NB4 (cell line): ENCODE data around the gene TRAPPC8.

ENCODE experiments used
- CTCF ChIP-seq: IDR thresholded peaks from one replicate; pipeline ENCODE4 v1.5.1; 2012; ENCODE audit warnings: low read depth, low read length
- MAX ChIP-seq: IDR thresholded peaks from 2 replicates; pipeline ENCODE4 v1.6.1; 2011; ENCODE audit warnings: low read depth, low read length
- MYC ChIP-seq: IDR thresholded peaks from 2 replicates; pipeline ENCODE4 v1.6.1; 2011; ENCODE audit warnings: low read depth, low read length
- POLR2A ChIP-seq: IDR thresholded peaks from 2 replicates; pipeline ENCODE4 v1.6.1; 2011; ENCODE audit warnings: mild to moderate bottlenecking; ENCODE audit not compliant: insufficient read length; ENCODE audit errors: extremely low read depth

DNA sequence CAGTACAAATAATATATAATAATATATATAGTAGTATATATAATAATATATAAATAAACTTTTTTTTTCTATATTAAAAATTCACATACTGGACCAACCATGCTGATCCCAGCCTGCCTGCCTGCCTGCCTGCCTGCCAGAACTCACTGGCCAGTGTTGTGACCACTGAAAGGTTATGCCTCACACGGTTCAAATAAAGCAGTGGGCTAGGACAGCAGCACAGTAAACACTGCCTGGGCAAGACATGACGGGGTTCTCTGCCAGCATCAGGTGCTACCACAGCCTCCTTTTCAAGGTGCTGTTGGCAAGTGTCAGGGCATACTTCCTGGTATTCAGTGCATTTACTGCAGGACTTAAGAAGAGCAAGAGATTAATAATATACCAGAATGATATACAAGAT, 67.6 kb downstream of the TRAPPC8 start:
- TF ChIP-seq CTCF (no peak), POLR2A (no peak), MAX (no peak), MYC (no peak)
